Measurements from ENCODE around the gene SIGLEC15. TPM values are rescaled to one million over a fixed set of nuclear protein-coding genes. Genes with fewer than 3 reads are reported as not detected.

SIGLEC15 gene
- total RNA-seq, 1 experiment from 2014 or later, result 0.13 TPM

GRCh38 chr18:45843019-45843418, 17.5 kb downstream of the SIGLEC15 start:
- Mint-ChIP-seq H3K27me3 (ENCODE audit: low read depth) (peaks cover 15% of the 10 kb centered on the region), H3K4me1 (peaks cover 18 to 22% of the 10 kb centered on the region in 2 experiments; a peak in 3 of 4 replicates), H3K9me3 (no peaks in the 10 kb centered on the region), H3K27ac (no peak overlapping the region), H3K36me3 (ENCODE audit: insufficient read depth in 1 of 3, low read depth in 3 of 3) (no peaks in the 10 kb centered on the region), H3K4me3 (no peak overlapping the region; a peak in 1 of 5 replicates)
- H3K23ac ChIP-seq (ENCODE audit: insufficient read length, low read depth, low read length), result no peak overlapping the region
- H2AFZ ChIP-seq (ENCODE audit: low read length), result no peak overlapping the region
- no peaks in the 10 kb centered on the region for H3K4me1 ChIP-seq (ENCODE audit: insufficient read depth, low read length)
- no peaks in the 10 kb centered on the region for H3K23me2 ChIP-seq (ENCODE audit: insufficient read length, low read depth, low read length, poor library complexity, severe bottlenecking)
- no CpG with 5 or more reads among the region's 9 CpGs for WGBS (ENCODE audit: extremely low coverage, insufficient read length, low lambda C conversion rate)
- H2BK15ac ChIP-seq (ENCODE audit: low read depth, low read length), result no peak overlapping the region
- H4K5ac ChIP-seq (ENCODE audit: insufficient read length, low read depth, low read length), result no peak overlapping the region
- H3T11ph ChIP-seq (ENCODE audit: low read length), result no peak overlapping the region
- no peaks in the 10 kb centered on the region for H3K9me3 ChIP-seq (ENCODE audit: control insufficient read depth, low read depth, low read length)
- no peak overlapping the region for H2BK12ac ChIP-seq (ENCODE audit: insufficient read length, low read depth, low read length)
- no peak overlapping the region for H3K14ac ChIP-seq (ENCODE audit: insufficient read depth, low read length)
- peaks cover 3% of the 10 kb centered on the region; the same call in 1 of the 2 replicates for H3K27me3 ChIP-seq (ENCODE audit: insufficient read depth, low read length)
- H3K79me1 ChIP-seq (ENCODE audit: insufficient read depth, low read depth, low read length, poor library complexity, severe bottlenecking), result no peaks in the 10 kb centered on the region
- no peaks in the 10 kb centered on the region for H4K20me1 ChIP-seq (ENCODE audit: control insufficient read depth, insufficient read depth, insufficient read length)
- H3K79me2 ChIP-seq (ENCODE audit: insufficient read depth, low read length), result no peaks in the 10 kb centered on the region
- H4K8ac ChIP-seq (replicated peaks; ENCODE audit: insufficient read length, low read depth, low read length), result no peak overlapping the region
- H3K4me2 ChIP-seq (ENCODE audit: insufficient read depth, insufficient read length, low read length), result no peak overlapping the region
- H4K91ac ChIP-seq (ENCODE audit: insufficient read length, low read depth, low read length), result no peak overlapping the region
- no peak for DNase-seq
- no peak overlapping the region for H3K9ac ChIP-seq (ENCODE audit: extremely low read depth, insufficient read length, low read length)
- H2BK5ac ChIP-seq (ENCODE audit: insufficient read length, low read length), result no peak overlapping the region
- no peak overlapping the region for H3K56ac ChIP-seq (ENCODE audit: insufficient read length, low read depth, low read length)
- TF ChIP-seq, protein P1, sequence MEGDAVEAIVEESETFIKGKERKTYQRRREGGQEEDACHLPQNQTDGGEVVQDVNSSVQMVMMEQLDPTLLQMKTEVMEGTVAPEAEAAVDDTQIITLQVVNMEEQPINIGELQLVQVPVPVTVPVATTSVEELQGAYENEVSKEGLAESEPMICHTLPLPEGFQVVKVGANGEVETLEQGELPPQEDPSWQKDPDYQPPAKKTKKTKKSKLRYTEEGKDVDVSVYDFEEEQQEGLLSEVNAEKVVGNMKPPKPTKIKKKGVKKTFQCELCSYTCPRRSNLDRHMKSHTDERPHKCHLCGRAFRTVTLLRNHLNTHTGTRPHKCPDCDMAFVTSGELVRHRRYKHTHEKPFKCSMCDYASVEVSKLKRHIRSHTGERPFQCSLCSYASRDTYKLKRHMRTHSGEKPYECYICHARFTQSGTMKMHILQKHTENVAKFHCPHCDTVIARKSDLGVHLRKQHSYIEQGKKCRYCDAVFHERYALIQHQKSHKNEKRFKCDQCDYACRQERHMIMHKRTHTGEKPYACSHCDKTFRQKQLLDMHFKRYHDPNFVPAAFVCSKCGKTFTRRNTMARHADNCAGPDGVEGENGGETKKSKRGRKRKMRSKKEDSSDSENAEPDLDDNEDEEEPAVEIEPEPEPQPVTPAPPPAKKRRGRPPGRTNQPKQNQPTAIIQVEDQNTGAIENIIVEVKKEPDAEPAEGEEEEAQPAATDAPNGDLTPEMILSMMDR (conservative IDR thresholded peaks at IDR 0.05), result no peak
- no peak overlapping the region for H2AK5ac ChIP-seq (ENCODE audit: insufficient read length, low read length)
- no peak overlapping the region for H2BK120ac ChIP-seq (ENCODE audit: low read depth, low read length, poor library complexity, severe bottlenecking)
- H3K27ac ChIP-seq (ENCODE audit: insufficient read length, low read depth, low read length), result no peak overlapping the region
- H2BK20ac ChIP-seq (ENCODE audit: low read depth, low read length, poor library complexity, severe bottlenecking), result no peak overlapping the region
- H3K4ac ChIP-seq (ENCODE audit: low read depth, low read length), result no peak overlapping the region
- no peak overlapping the region for H3K18ac ChIP-seq (ENCODE audit: insufficient read length, low read depth, low read length)

All from H9 (cell line).